GM12874 (cell line): ENCODE results near the gene ATXN7.

ENCODE experiments used
- TF ChIP-seq, protein P1 (sequence below): IDR thresholded peaks from 2 replicates; pipeline ENCODE4 v1.5.1; 2011; ENCODE audit warnings: low read depth, mild to moderate bottlenecking, control low read depth, low read length, moderate library complexity; ENCODE audit not compliant: insufficient read depth

The ATXN7 gene

DNA sequence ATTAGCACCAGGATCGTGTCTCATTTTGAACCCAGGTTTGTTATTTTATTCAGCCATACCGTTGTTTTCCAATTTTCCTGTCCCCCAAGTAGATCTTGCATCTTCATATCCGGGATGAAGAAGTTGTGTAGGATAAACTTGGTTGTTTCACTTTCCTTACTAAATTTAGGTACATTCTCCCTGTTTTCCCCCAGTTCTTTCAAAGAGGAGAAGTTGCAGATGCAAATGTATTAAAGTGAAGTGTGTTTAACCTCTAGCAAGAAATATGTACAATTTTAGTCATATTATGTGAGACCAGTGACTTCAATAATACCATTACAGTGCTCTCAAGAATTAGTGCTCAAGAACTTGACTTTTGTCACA is 1.3 kb downstream of the ATXN7 start:
- TF ChIP-seq, protein P1, sequence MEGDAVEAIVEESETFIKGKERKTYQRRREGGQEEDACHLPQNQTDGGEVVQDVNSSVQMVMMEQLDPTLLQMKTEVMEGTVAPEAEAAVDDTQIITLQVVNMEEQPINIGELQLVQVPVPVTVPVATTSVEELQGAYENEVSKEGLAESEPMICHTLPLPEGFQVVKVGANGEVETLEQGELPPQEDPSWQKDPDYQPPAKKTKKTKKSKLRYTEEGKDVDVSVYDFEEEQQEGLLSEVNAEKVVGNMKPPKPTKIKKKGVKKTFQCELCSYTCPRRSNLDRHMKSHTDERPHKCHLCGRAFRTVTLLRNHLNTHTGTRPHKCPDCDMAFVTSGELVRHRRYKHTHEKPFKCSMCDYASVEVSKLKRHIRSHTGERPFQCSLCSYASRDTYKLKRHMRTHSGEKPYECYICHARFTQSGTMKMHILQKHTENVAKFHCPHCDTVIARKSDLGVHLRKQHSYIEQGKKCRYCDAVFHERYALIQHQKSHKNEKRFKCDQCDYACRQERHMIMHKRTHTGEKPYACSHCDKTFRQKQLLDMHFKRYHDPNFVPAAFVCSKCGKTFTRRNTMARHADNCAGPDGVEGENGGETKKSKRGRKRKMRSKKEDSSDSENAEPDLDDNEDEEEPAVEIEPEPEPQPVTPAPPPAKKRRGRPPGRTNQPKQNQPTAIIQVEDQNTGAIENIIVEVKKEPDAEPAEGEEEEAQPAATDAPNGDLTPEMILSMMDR = no peak

- TF ChIP-seq, protein P1 = no peak
Observed at GRCh38 chr3:63867225-63867624, 3.6 kb downstream of the ATXN7 start.

DNA sequence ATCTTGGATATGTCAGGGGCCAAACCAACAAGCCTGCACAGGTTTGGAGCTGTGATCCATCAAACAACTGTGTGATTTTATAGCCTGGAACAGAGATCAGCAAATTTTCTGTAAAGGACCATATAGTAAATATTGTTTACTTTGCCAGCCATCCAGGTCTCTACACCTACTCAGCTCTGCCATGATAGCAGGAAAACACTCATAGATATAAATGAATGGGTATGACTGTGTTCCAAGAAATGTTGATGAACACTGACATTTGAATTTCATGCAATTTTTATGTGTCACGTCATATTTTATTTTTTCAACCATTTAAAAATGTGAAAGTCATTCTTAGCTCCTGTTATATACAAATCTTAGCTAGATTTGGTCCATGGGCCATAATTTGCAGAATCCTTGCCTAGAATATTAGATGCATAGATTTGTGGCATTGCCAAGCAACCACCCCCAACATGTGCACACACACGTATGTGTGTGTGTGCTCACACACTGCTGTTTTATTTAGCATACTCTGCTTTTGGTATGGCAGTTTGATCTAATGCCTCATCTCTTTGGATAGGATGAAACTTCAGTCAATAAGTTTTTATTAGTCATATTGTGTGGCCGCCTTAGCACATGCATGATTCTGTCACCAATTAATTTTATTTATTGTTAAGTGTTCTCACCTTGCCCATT is 6.4 kb downstream of the ATXN7 start:
- TF ChIP-seq, protein P1 = no peak

GRCh38 chr3:63870615-63871005 is 6.9 kb downstream of the ATXN7 start:
- TF ChIP-seq, protein P1 = no peak

GRCh38 chr3:63872135-63872924 is 8.7 kb downstream of the ATXN7 start:
- TF ChIP-seq, protein P1 = no peak

- TF ChIP-seq, protein P1 = no peak
Observed at GRCh38 chr3:63874769-63875168, 11.1 kb downstream of the ATXN7 start.

DNA sequence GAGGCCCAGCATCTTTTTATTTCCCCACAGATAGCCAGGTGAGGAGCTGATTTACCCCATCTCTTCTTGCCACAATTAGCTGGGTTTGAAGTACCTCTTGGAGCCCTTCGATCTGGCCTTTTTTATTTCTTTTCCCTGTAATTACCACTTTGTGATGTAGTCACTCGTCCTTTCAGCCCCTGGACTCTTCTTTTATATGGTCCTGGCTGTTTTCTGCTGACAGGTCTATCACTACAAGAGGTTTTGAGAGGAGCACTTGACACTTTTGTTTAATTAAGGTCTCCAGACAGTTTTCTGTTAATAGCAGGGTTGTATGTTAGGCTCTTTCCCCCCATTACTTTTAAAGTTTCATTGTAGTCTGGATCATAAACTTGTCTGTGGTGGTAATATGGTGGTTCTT is 11.8 kb downstream of the ATXN7 start:
- TF ChIP-seq, protein P1 = no peak
